Astrocyte of the spinal cord (primary cell): ENCODE results near the gene CCDC40.
"Not testable (repeated sequence)": the region's sequence is repeated elsewhere in the genome, so short reads cannot be mapped to it uniquely, and the experiment has no call there.

Experiments
- DNase-seq: peaks from one replicate; pipeline ENCODE4 v3.0.0; 2011; ENCODE audit warnings: low read depth, low spot score
- H3K4me3 ChIP-seq: 2 replicates; pipeline ENCODE4 v1.5.1; 2011; ENCODE audit warnings: low read depth, mild to moderate bottlenecking, low read length, moderate library complexity
- CTCF ChIP-seq: IDR thresholded peaks from 2 replicates; pipeline ENCODE4 v1.5.1; 2012; ENCODE audit warnings: low read depth, mild to moderate bottlenecking, low read length, inconsistent platforms
- in situ Hi-C: cut with HindIII; loops from 2 replicates; pipeline ENCODE4 v1.10.0; 2017; ENCODE audit warnings: low sequenced_read_pairs

The CCDC40 gene

GRCh38 chr17:79993390-79994227 is 42.8 kb upstream of the CCDC40 start:
- peak; percentile 76 for DNase-seq
- TF ChIP-seq CTCF, result no peak
- no peak overlapping the region for H3K4me3 ChIP-seq
- in situ Hi-C loops, result loop anchor here (25.0 kb wide), 1 partner anchor 206 kb away; the partner anchor contains the start of genes CBX2 and CBX8

GRCh38 chr17:79994228-79994569 is 42.2 kb upstream of the CCDC40 start:
- in situ Hi-C loops, result loop anchor here (25.0 kb wide), 1 partner anchor 207 kb away; the partner anchor contains the start of genes CBX2 and CBX8
- DNase-seq, H3K4me3 ChIP-seq: not testable (repeated sequence)

GRCh38 chr17:79994602-79995001 is 41.8 kb upstream of the CCDC40 start:
- H3K4me3 ChIP-seq, result no peak overlapping the region
- in situ Hi-C loops, result loop anchor here (25.0 kb wide), 1 partner anchor 207 kb away; the partner anchor contains the start of genes CBX2 and CBX8
- DNase-seq, result no peak
- no peak for TF ChIP-seq CTCF

- no peak for DNase-seq
- H3K4me3 ChIP-seq, result no peak overlapping the region
- in situ Hi-C loops, result loop anchor here (25.0 kb wide), 1 partner anchor 208 kb away; the partner anchor contains the start of genes CBX2 and CBX8
- TF ChIP-seq CTCF, result no peak
These were observed 40.7 kb upstream of the CCDC40 start for GRCh38 chr17:79995696-79996095.

GRCh38 chr17:79996291-79996690 is 40.2 kb upstream of the CCDC40 start:
- DNase-seq, result no peak
- TF ChIP-seq CTCF, result no peak
- H3K4me3 ChIP-seq, result no peak overlapping the region
- in situ Hi-C loops, result loop anchor here (25.0 kb wide), 1 partner anchor 209 kb away; the partner anchor contains the start of genes CBX2 and CBX8

- in situ Hi-C loops, result loop anchor here (25.0 kb wide), 1 partner anchor 210 kb away; the partner anchor contains the start of genes CBX2 and CBX8
- no peak for TF ChIP-seq CTCF
- DNase-seq, result no peak
- no peak overlapping the region for H3K4me3 ChIP-seq
These were observed 39.3 kb upstream of the CCDC40 start for GRCh38 chr17:79997011-79997660.

GRCh38 chr17:80000136-80000535 is 36.3 kb upstream of the CCDC40 start:
- no peak for TF ChIP-seq CTCF

More at GRCh38 chr17:80000136-80000535, 36.3 kb upstream of the CCDC40 start:
- DNase-seq, result no peak
- in situ Hi-C loops, result no loop called here
- H3K4me3 ChIP-seq, result no peak overlapping the region
